HepG2 (cell line): ENCODE measurements around the gene SMAD7. TPM values are rescaled to one million over a fixed set of nuclear protein-coding genes. Genes with fewer than 3 reads are reported as not detected.

Experiments
- ATF7-NPFF ChIP-seq: sonication (generic); formaldehyde crosslinking; IDR thresholded peaks from 2 replicates; pipeline ENCODE4 v1.8.1; 2023; ENCODE audit warnings: mild to moderate bottlenecking, low read depth, missing genetic modification reagents, moderate library complexity
- CC2D1A ChIP-seq: sonication (generic); formaldehyde crosslinking; IDR thresholded peaks from 2 replicates; pipeline ENCODE4 v1.8.1; 2023; ENCODE audit warnings: mild to moderate bottlenecking, missing genetic modification reagents
- EZH2 ChIP-seq: conservative IDR thresholded peaks from 2 replicates; pipeline ENCODE4 v1.6.1; 2012; ENCODE audit warnings: mild to moderate bottlenecking, low read depth, low read length, moderate library complexity
- JUNB ChIP-seq: sonication (generic); formaldehyde crosslinking; IDR thresholded peaks from 2 replicates; pipeline ENCODE4 v1.8.0; 2022; ENCODE audit warnings: missing genetic modification reagents, mild to moderate bottlenecking, borderline replicate concordance
- NFE2 ChIP-seq: sonication (generic); formaldehyde crosslinking; IDR thresholded peaks from 2 replicates; pipeline ENCODE4 v1.4.0; 2020; ENCODE audit warnings: missing genetic modification reagents
- U2AF2 ChIP-seq: fragments of 200-400 bp; formaldehyde crosslinking; IDR thresholded peaks from 2 replicates; pipeline ENCODE4 v1.6.1; 2017; ENCODE audit warnings: low read depth, mild to moderate bottlenecking, low read length
- ZNF547 ChIP-seq: sonication (generic); formaldehyde crosslinking; IDR thresholded peaks from 2 replicates; pipeline ENCODE4 v1.5.1; 2020; ENCODE audit warnings: mild to moderate bottlenecking, missing genetic modification reagents
- ZNF562 ChIP-seq: sonication (generic); formaldehyde crosslinking; IDR thresholded peaks from 2 replicates; pipeline ENCODE4 v1.8.0; 2022; ENCODE audit warnings: missing genetic modification reagents, borderline replicate concordance
- ZNF775 ChIP-seq: sonication (generic); formaldehyde crosslinking; IDR thresholded peaks from 2 replicates; pipeline ENCODE4 v1.4.0; 2020; ENCODE audit warnings: missing genetic modification reagents, mild to moderate bottlenecking, moderate library complexity, borderline replicate concordance
- polyA plus RNA-seq, 8 experiments: library from polyadenylated mRNA; depleted of rRNA in 3 of 8; stranded (reverse) in 7 of 8; unstranded in 1 of 8; fragments of >200 nt; fragmentation: Illumina TruSeq in 4 of 8; extraction: Trizol in 4 of 8; gene quantifications; 2 replicates each; pipeline versions ENCODE4 v1.2.1 to v1.2.3, GENCODE V29; 2011 to 2016; ENCODE audit warnings: low read depth in 4 of 8, missing spikeins in 1 of 8, mixed read lengths in 1 of 8; ENCODE audit not compliant: insufficient read depth in 1 of 8
- total RNA-seq, 5 experiments: library from RNA; depleted of rRNA; stranded (reverse); fragments of >200 nt; fragmentation: Illumina TruSeq; extraction: Trizol; gene quantifications; 2 replicates each; pipeline ENCODE4 v1.2.3, GENCODE V29; 2016; ENCODE audit warnings: low read depth in 1 of 5
- TF ChIP-seq, protein P1 (sequence below): sonication (generic); formaldehyde crosslinking; IDR thresholded peaks from 2 replicates; pipeline ENCODE4 v1.8.1; 2022; ENCODE audit warnings: low read depth, mild to moderate bottlenecking, missing genetic modification reagents
- TF ChIP-seq, protein P2 (sequence below): sonication (generic); formaldehyde crosslinking; IDR thresholded peaks from 2 replicates; pipeline ENCODE4 v1.5.1; 2020; ENCODE audit warnings: mild to moderate bottlenecking, missing genetic modification reagents, moderate library complexity
- TF ChIP-seq, protein P3 (sequence below): sonication (generic); formaldehyde crosslinking; IDR thresholded peaks from 2 replicates; pipeline ENCODE4 v1.4.0; 2020; ENCODE audit warnings: missing genetic modification reagents, borderline replicate concordance
- TF ChIP-seq, protein P4 (sequence below): sonication (generic); formaldehyde crosslinking; IDR thresholded peaks from 2 replicates; pipeline ENCODE4 v1.4.0; 2020; ENCODE audit warnings: low read depth, mild to moderate bottlenecking, missing genetic modification reagents
- TF ChIP-seq, protein P5 (sequence below): sonication (generic); formaldehyde crosslinking; IDR thresholded peaks from 2 replicates; pipeline ENCODE4 v1.8.1; 2023; ENCODE audit warnings: mild to moderate bottlenecking, missing genetic modification reagents
- TF ChIP-seq, protein P6 (sequence below): sonication (generic); formaldehyde crosslinking; IDR thresholded peaks from 2 replicates; pipeline ENCODE4 v1.4.0; 2020; ENCODE audit warnings: missing genetic modification reagents

The SMAD7 gene
- total and polyA plus RNA-seq, 2 of the 13 experiments (the other 11 are each of a cell fraction or from before 2014, with no cell fraction given) = 17.4 to 24.7 TPM

DNA sequence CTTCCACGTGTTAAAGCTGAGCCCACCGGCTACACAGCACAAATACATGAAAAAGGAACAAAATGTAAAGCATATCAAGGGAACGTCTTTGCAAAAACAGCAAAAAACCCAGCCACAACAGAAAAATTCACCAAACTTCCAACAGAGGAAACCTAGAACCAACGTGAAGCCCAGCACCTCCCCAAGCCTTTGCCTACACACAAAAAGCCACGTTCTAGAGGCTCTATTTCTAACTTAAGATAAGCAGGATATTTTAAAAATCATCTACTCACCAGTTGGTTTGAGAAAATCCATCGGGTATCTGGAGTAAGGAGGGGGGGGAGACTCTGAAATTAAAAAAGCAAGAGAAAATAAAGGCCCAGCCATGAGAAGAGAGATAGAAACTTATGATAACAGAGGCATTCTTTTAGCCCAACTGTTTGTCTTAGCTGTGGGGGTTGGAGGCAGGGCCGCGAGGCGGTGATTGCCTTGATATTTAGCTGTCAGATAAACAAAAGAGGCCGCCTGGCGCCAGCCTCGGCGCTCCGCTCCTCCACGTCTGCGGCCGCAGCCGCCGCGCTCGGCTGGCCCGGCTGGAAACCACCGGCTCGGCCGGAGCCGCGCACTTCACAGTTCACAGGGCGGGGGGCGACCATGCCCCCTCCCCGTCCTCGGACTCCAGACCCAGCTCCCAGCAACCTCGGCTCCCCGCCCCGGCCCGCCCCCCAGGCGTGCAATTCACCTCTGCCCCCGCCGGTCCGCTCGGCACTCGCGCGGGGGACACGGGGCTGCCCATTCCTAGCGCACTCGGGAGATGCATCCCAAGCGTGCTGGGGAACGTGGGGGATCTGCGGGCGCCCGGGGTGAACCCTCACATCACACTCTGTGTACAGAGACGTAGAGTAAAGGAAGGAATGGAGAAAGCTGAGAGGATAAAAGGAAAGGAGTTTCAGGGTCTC is 2.4 kb downstream of the SMAD7 start (continued):
- TF ChIP-seq EZH2 = no peak
- TF ChIP-seq CC2D1A (CRISPR knock-in tag) = no peak
- TF ChIP-seq, protein P1, sequence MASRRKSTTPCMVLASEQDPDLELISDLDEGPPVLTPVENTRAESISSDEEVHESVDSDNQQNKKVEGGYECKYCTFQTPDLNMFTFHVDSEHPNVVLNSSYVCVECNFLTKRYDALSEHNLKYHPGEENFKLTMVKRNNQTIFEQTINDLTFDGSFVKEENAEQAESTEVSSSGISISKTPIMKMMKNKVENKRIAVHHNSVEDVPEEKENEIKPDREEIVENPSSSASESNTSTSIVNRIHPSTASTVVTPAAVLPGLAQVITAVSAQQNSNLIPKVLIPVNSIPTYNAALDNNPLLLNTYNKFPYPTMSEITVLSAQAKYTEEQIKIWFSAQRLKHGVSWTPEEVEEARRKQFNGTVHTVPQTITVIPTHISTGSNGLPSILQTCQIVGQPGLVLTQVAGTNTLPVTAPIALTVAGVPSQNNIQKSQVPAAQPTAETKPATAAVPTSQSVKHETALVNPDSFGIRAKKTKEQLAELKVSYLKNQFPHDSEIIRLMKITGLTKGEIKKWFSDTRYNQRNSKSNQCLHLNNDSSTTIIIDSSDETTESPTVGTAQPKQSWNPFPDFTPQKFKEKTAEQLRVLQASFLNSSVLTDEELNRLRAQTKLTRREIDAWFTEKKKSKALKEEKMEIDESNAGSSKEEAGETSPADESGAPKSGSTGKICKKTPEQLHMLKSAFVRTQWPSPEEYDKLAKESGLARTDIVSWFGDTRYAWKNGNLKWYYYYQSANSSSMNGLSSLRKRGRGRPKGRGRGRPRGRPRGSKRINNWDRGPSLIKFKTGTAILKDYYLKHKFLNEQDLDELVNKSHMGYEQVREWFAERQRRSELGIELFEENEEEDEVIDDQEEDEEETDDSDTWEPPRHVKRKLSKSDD (CRISPR knock-in tag) = no peak
- TF ChIP-seq NFE2 (CRISPR knock-in tag) = no peak
- TF ChIP-seq, protein P2, sequence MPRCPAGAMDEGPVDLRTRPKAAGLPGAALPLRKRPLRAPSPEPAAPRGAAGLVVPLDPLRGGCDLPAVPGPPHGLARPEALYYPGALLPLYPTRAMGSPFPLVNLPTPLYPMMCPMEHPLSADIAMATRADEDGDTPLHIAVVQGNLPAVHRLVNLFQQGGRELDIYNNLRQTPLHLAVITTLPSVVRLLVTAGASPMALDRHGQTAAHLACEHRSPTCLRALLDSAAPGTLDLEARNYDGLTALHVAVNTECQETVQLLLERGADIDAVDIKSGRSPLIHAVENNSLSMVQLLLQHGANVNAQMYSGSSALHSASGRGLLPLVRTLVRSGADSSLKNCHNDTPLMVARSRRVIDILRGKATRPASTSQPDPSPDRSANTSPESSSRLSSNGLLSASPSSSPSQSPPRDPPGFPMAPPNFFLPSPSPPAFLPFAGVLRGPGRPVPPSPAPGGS (CRISPR knock-in tag) = 0 out of 2 replicates have a peak, but pooled peaks have one; percentile 24
- no peak; the same call in 1 of the 2 replicates for TF ChIP-seq ATF7-NPFF
- TF ChIP-seq ZNF775 (CRISPR knock-in tag) = no peak
- TF ChIP-seq, protein P3, sequence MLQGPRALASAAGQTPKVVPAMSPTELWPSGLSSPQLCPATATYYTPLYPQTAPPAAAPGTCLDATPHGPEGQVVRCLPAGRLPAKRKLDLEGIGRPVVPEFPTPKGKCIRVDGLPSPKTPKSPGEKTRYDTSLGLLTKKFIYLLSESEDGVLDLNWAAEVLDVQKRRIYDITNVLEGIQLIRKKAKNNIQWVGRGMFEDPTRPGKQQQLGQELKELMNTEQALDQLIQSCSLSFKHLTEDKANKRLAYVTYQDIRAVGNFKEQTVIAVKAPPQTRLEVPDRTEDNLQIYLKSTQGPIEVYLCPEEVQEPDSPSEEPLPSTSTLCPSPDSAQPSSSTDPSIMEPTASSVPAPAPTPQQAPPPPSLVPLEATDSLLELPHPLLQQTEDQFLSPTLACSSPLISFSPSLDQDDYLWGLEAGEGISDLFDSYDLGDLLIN (CRISPR knock-in tag) = no peak
- TF ChIP-seq, protein P4, sequence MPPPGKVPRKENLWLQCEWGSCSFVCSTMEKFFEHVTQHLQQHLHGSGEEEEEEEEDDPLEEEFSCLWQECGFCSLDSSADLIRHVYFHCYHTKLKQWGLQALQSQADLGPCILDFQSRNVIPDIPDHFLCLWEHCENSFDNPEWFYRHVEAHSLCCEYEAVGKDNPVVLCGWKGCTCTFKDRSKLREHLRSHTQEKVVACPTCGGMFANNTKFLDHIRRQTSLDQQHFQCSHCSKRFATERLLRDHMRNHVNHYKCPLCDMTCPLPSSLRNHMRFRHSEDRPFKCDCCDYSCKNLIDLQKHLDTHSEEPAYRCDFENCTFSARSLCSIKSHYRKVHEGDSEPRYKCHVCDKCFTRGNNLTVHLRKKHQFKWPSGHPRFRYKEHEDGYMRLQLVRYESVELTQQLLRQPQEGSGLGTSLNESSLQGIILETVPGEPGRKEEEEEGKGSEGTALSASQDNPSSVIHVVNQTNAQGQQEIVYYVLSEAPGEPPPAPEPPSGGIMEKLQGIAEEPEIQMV (CRISPR knock-in tag) = no peak
- TF ChIP-seq JUNB = 0 out of 2 replicates have a peak, but pooled peaks have one; percentile 30
- TF ChIP-seq ZNF547 (CRISPR knock-in tag) = no peak
- TF ChIP-seq, protein P5, sequence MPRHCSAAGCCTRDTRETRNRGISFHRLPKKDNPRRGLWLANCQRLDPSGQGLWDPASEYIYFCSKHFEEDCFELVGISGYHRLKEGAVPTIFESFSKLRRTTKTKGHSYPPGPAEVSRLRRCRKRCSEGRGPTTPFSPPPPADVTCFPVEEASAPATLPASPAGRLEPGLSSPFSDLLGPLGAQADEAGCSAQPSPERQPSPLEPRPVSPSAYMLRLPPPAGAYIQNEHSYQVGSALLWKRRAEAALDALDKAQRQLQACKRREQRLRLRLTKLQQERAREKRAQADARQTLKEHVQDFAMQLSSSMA = no peak
- no peak for TF ChIP-seq U2AF2
- TF ChIP-seq ZNF562 (CRISPR knock-in tag) = no peak
- TF ChIP-seq, protein P6, sequence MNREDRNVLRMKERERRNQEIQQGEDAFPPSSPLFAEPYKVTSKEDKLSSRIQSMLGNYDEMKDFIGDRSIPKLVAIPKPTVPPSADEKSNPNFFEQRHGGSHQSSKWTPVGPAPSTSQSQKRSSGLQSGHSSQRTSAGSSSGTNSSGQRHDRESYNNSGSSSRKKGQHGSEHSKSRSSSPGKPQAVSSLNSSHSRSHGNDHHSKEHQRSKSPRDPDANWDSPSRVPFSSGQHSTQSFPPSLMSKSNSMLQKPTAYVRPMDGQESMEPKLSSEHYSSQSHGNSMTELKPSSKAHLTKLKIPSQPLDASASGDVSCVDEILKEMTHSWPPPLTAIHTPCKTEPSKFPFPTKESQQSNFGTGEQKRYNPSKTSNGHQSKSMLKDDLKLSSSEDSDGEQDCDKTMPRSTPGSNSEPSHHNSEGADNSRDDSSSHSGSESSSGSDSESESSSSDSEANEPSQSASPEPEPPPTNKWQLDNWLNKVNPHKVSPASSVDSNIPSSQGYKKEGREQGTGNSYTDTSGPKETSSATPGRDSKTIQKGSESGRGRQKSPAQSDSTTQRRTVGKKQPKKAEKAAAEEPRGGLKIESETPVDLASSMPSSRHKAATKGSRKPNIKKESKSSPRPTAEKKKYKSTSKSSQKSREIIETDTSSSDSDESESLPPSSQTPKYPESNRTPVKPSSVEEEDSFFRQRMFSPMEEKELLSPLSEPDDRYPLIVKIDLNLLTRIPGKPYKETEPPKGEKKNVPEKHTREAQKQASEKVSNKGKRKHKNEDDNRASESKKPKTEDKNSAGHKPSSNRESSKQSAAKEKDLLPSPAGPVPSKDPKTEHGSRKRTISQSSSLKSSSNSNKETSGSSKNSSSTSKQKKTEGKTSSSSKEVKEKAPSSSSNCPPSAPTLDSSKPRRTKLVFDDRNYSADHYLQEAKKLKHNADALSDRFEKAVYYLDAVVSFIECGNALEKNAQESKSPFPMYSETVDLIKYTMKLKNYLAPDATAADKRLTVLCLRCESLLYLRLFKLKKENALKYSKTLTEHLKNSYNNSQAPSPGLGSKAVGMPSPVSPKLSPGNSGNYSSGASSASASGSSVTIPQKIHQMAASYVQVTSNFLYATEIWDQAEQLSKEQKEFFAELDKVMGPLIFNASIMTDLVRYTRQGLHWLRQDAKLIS (CRISPR knock-in tag) = peak; percentile 53
